HG02623 (cell line): ENCODE measurements around the gene NUAK1.

Experiments
- ATAC-seq: cut with Tn5 transposase; IDR thresholded peaks from one replicate; pipeline ENCODE4 v1.9.1; 2021; ENCODE audit warnings: moderate library complexity; ENCODE audit not compliant: unreplicated experiment

The NUAK1 gene

DNA sequence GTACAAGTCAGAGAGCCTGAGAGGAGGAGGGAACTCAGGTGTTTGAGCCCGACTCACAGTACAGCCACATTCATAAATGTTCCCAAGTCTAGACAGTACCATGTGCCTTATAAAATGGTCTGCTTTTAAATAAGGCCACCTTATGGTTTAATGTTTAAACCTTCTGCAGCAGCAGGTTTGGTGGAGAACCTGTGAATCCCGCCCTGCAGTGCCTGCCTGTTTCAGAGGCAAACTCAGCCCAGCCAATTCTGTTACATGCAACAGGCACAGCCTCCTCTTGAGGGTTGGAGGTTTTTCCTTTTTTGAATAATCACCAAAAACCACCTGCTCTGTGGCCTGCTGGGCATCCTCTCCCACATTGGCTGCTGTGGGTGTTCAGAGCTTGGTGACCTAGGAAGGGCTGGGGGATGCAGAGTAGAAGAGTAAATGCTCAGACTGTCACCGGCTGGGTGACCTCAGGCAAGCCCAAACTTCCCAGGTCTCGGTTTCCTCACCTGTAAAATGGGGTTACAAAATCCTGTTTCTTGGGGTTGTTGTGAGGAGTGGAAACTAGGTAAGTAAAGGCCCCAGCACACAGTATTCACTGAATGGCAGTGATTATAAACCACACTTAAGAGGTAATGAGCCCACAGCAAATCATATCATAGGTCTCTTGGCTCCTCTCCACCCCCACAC lies 28.0 kb downstream of the NUAK1 start:
- ATAC-seq, result no peak

GRCh38 chr12:106109168-106109910 lies 29.4 kb downstream of the NUAK1 start:
- no peak for ATAC-seq

GRCh38 chr12:106108185-106108835 lies 30.4 kb downstream of the NUAK1 start:
- ATAC-seq, result no peak

GRCh38 chr12:106107566-106107965 lies 31.2 kb downstream of the NUAK1 start:
- ATAC-seq, result no peak

- no peak for ATAC-seq
Measured at GRCh38 chr12:106106892-106107291, 31.9 kb downstream of the NUAK1 start.

DNA sequence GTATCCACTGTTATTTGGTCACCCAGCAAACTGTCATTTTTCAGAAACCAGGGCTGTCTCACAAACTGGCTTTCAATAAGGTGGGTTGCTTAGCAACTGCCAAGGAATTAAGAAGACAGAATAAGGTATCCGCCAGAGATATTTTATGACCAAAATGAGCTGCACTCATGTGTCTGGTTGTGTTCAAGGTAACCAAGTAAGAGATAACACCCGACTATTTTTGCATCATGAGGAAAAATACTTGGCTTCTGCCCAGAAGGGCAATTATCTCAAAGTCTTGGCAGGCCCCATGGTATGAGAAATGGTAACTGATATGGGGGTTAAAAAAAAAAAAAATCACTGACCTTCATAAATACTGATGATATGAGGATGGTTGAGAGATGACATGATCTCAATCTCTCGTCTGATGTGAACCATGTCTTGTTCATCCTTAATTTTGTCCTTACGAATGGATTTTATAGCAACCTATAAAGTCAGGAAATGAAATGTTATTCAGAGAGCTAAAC lies 32.6 kb downstream of the NUAK1 start:
- ATAC-seq, result no peak

- ATAC-seq, result no peak
Measured at GRCh38 chr12:106101803-106102202, 37.0 kb downstream of the NUAK1 start.

- ATAC-seq, result no peak
Measured at GRCh38 chr12:106098691-106099200, 40.0 kb downstream of the NUAK1 start.

DNA sequence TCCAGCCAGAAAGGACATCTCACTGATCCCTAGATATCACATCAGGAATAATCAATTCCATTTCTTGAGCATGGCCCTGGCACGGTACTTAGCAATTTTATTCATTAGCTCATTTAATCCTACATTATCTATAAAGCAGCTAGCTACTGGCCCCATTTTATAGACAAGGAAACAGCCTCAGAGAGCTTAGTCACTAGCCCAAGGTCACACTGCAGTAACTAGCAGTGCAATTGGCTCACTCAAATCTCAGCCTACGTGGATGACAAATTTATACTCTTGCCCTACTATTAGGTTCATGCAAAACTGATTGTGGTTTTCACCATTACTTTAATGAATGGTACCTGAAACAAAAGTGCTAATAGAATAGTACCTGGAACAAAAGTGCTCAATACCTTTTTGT lies 41.7 kb downstream of the NUAK1 start:
- ATAC-seq, result no peak

- ATAC-seq, result no peak
Measured at GRCh38 chr12:106096376-106096775, 42.4 kb downstream of the NUAK1 start.

- no peak for ATAC-seq
Measured at GRCh38 chr12:106094304-106094703, 44.5 kb downstream of the NUAK1 start.

- no peak for ATAC-seq
Measured at GRCh38 chr12:106093246-106093645, 45.5 kb downstream of the NUAK1 start.

DNA sequence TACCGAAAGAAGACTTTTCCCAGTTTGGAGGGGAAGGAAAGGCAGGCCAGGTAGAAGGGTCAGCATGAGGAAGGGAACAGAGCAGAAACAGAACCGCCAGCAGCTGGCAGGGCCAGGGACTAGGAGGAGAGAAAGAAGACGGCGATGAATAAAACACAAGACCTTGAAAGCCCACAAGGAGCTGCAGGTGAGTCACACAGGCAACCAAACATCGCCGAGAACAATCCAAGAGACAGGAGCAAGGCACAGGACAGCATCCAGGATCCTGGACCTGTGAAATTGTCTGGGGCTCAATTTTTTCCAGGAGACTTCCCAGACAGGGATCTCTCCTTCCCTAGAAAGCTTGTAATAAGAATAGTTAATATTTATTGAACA lies 47.3 kb downstream of the NUAK1 start:
- no peak for ATAC-seq

DNA sequence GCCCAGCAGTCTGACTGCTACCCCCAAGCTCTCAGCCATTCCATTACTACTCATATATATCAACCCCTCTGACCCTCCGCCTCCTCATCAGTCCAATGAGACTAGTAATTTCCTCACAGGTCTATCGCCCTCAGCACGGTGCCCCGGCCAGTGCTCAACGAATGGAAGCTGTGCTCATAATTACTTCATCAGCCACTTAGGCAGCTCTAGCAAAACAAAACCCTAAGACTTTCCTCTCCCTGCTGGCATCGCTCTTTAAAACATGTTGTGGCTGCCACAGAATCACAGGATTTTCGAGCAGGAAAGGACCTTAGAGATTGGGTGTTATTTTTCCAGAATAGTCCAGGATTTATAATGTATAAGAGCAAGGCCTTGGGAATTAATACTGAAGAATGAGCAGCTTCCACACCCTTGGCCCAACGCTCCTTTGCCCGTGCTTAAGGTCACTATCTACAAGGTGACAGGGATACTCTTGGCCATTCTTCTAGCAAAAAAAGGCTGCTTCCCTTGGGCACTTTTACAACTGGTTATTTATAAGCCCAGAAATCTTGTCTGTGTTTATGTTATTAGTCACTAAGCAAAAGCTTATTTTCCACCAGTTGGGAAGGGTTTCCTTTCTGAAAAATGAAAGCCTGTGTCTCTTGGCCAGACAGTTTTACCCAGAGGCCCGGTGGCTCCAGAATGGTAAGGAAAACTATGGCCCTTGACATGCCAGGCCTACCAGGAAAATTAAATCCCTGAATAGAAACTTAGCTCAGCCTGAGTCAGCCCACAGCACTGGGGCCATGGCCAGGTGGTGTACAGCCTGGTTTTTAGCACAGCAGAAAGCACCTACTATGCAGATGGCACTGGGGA lies 47.9 kb downstream of the NUAK1 start:
- ATAC-seq, result no peak

- ATAC-seq, result no peak
Measured at GRCh38 chr12:106089935-106090334, 48.8 kb downstream of the NUAK1 start.

- ATAC-seq, result no peak
Measured at GRCh38 chr12:106088811-106089485, 49.8 kb downstream of the NUAK1 start.

GRCh38 chr12:106088246-106088808 lies 50.4 kb downstream of the NUAK1 start:
- no peak for ATAC-seq

GRCh38 chr12:106086696-106087095 lies 52.1 kb downstream of the NUAK1 start:
- ATAC-seq, result no peak

- ATAC-seq, result no peak
Measured at GRCh38 chr12:106085213-106085612, 53.5 kb downstream of the NUAK1 start.

DNA sequence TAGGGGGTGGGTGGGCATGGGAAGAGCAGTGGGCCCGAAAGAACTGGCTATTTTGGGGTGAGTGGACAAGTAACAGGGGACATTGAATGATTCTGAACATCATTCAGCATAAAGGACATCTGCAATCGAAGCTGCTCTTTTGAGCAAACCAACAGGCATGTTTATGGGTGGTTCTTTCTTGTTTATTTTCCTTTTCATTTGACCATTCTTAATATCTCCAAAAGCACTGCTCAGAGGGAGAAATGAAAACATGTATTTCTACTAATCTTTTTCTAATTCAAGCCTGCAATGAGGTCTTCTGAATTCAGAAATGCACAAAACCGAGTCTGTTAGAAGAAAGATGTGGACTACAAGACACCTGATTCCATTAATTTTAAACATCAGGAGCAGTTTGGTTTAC lies 54.0 kb downstream of the NUAK1 start:
- ATAC-seq, result no peak
